Neural cell (in vitro differentiated cells): ENCODE measurements around the gene MINDY4.

Experiments used
- EP300 ChIP-seq: fragments of 450-650 bp; conservative IDR thresholded peaks from 2 replicates; pipeline ENCODE4 v1.6.1; 2014; ENCODE audit warnings: antibody characterized with exemption, mild to moderate bottlenecking, moderate library complexity; ENCODE audit not compliant: poor library complexity, severe bottlenecking
- EZH2 ChIP-seq: fragments of 200-600, 300-800 bp; shearing (Covaris generic), sonication (generic); IDR thresholded peaks from 2 replicates; pipeline ENCODE4 v1.6.1; 2014; ENCODE audit warnings: antibody characterized with exemption, low read length, borderline replicate concordance, mild to moderate bottlenecking; ENCODE audit not compliant: insufficient read depth, poor library complexity, severe bottlenecking
- MXI1 ChIP-seq: fragments of 450-650 bp; conservative IDR thresholded peaks from 2 replicates; pipeline ENCODE4 v1.6.1; 2014; ENCODE audit warnings: antibody characterized with exemption, mild to moderate bottlenecking; ENCODE audit not compliant: poor library complexity, severe bottlenecking
- POLR2AphosphoS5 ChIP-seq: IDR thresholded peaks from 2 replicates; pipeline ENCODE4 v1.6.1; 2012
- TAF1 ChIP-seq: IDR thresholded peaks from 2 replicates; pipeline ENCODE4 v1.6.1; 2012; ENCODE audit warnings: low read depth
- TF ChIP-seq, protein P1 (sequence below): fragments of 450-650 bp; IDR thresholded peaks from 2 replicates; pipeline ENCODE4 v1.5.1; 2014; ENCODE audit warnings: antibody characterized with exemption, mild to moderate bottlenecking, moderate library complexity; ENCODE audit not compliant: poor library complexity, severe bottlenecking

DNA sequence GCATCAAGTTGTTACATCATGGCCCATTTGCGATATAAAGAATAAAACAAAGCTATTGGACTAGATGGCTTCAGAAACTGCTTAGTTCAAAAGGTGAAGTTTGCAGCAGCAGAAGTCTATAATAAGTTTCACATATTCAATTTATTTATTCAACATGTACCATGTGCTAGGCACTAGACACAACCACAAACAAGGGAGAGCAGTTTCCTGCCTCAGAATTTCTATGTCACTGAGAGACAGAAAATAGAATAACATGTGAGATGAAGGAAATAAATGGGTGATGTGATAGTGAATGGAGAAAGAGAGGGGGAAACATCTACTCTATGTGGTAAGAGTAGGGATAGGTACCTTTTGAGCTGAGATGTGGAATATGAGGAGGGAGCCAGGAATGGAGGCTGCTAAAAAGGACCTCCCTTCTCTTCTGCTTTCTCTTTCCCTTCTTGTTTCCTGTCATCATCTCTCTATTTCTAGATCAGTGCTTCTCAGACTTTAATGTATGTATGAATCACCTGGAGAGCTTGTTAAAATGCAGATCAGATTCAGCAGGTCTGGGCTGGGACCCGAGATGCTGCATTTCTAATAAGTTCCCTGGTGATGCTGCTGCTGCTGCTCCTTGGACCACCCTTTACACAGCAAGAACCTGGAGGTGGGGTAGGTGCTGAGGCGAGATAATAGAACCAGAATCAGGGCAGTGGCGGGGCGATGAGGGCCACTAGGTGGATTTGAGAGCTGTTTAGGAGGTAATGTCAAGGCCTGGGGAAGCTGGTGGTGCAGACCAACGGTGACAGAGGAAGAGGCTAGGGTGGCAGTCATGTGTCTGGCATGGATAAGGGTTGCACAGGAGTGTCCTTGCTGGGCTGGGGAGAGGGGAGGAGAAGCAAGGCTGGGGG lies 32.9 kb upstream of the MINDY4 start:
- TF ChIP-seq EZH2 (no peak), EP300 (no peak), TAF1 (no peak), MXI1 (no peak), POLR2AphosphoS5 (no peak)
- TF ChIP-seq, protein P1, sequence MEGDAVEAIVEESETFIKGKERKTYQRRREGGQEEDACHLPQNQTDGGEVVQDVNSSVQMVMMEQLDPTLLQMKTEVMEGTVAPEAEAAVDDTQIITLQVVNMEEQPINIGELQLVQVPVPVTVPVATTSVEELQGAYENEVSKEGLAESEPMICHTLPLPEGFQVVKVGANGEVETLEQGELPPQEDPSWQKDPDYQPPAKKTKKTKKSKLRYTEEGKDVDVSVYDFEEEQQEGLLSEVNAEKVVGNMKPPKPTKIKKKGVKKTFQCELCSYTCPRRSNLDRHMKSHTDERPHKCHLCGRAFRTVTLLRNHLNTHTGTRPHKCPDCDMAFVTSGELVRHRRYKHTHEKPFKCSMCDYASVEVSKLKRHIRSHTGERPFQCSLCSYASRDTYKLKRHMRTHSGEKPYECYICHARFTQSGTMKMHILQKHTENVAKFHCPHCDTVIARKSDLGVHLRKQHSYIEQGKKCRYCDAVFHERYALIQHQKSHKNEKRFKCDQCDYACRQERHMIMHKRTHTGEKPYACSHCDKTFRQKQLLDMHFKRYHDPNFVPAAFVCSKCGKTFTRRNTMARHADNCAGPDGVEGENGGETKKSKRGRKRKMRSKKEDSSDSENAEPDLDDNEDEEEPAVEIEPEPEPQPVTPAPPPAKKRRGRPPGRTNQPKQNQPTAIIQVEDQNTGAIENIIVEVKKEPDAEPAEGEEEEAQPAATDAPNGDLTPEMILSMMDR = no peak
